BJ (cell line): ENCODE data around the gene DAZL. TPM values are rescaled to one million over a fixed set of nuclear protein-coding genes. Genes with fewer than 3 reads are reported as not detected.

Source experiments
- CTCF ChIA-PET: fragments of 350-600 bp; formaldehyde crosslinking; extraction: SDS; loops from one replicate; lab custom pipeline; 2021; ENCODE audit warnings: antibody characterized with exemption, inconsistent platforms; lab: Yijun Ruan, JAX
- POLR2A ChIA-PET: fragments of 300-600 bp; sonication (Branson Sonifier 250); formaldehyde crosslinking; extraction: SDS; loops from one replicate; lab custom pipeline; 2021; ENCODE audit warnings: antibody characterized with exemption; lab: Charles Lee
- DNase-seq: peaks from one replicate; pipeline ENCODE4 v3.0.0-alpha.2; 2011; ENCODE audit warnings: low read depth
- H3K27me3 ChIP-seq: 2 replicates; pipeline ENCODE4 v1.6.0; 2011; ENCODE audit warnings: low read length; ENCODE audit not compliant: control insufficient read depth, insufficient read depth
- H3K36me3 ChIP-seq: 2 replicates; pipeline ENCODE4 v1.5.1; 2011; ENCODE audit warnings: low read length; ENCODE audit not compliant: control insufficient read depth, insufficient read depth
- H3K4me3 ChIP-seq: 2 replicates; pipeline ENCODE4 v1.5.1; 2011; ENCODE audit warnings: low read depth, mild to moderate bottlenecking, control low read depth, low read length
- polyA plus RNA-seq: library from polyadenylated mRNA; depleted of rRNA; stranded (reverse); fragments of >200 nt; gene quantifications from 2 replicates; pipeline ENCODE4 v1.2.3, GENCODE V29; 2011
- TF ChIP-seq, protein P1 (sequence below): IDR thresholded peaks from 2 replicates; pipeline ENCODE4 v1.5.1; 2011; ENCODE audit warnings: low read depth, mild to moderate bottlenecking, control low read depth, inconsistent platforms, low read length, moderate library complexity; ENCODE audit not compliant: insufficient read depth

Gene DAZL
- polyA plus RNA-seq, 1 experiment = not detected

DNA sequence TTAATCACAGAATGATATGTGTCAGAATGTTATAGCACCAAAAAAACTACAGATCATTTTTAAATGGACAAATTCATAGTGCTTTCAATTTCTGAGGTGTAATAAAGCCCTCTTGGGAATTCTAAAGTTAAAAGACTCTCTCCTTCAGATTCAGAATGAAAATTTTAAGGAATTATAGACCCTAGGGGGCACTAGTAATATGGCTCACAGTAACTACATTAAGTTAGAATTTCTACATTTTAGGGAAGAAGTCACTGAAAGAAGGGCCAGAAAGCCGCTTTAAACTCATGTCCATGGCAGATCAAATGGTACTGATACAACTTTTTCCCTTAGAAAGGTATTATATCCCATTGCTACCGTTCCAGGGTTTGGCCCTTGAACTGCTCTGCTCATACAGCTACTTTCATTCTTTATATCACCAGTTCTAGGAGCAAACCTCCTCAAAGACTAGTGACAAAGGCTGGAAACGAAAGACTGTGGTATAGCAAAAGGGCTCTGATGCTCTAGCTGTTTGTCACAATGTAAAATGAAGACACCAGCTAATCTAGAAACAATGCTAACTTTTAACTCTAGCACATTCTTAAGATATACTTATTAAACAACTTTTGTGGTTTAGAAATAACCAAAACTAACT, 18.1 kb downstream of the DAZL start:
- TF ChIP-seq, protein P1, sequence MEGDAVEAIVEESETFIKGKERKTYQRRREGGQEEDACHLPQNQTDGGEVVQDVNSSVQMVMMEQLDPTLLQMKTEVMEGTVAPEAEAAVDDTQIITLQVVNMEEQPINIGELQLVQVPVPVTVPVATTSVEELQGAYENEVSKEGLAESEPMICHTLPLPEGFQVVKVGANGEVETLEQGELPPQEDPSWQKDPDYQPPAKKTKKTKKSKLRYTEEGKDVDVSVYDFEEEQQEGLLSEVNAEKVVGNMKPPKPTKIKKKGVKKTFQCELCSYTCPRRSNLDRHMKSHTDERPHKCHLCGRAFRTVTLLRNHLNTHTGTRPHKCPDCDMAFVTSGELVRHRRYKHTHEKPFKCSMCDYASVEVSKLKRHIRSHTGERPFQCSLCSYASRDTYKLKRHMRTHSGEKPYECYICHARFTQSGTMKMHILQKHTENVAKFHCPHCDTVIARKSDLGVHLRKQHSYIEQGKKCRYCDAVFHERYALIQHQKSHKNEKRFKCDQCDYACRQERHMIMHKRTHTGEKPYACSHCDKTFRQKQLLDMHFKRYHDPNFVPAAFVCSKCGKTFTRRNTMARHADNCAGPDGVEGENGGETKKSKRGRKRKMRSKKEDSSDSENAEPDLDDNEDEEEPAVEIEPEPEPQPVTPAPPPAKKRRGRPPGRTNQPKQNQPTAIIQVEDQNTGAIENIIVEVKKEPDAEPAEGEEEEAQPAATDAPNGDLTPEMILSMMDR = no peak
- CTCF ChIA-PET = interaction anchor here (0.8 to 1.2 kb wide), 2 partner anchors 13 to 14 kb away, joined by 3 read pairs; no protein-coding TSS in a partner anchor
- no peaks in the 10 kb centered on the region for H3K27me3 ChIP-seq
- H3K36me3 ChIP-seq = no peaks in the 10 kb centered on the region
- H3K4me3 ChIP-seq = no peak overlapping the region
- POLR2A ChIA-PET = no interaction called here
- no peak for DNase-seq

GRCh38 chr3:16584880-16585279, 20.3 kb downstream of the DAZL start:
- H3K36me3 ChIP-seq = no peaks in the 10 kb centered on the region
- DNase-seq = no peak
- TF ChIP-seq, protein P1 = no peak
- H3K27me3 ChIP-seq = no peaks in the 10 kb centered on the region
- no peak overlapping the region for H3K4me3 ChIP-seq
- ChIA-PET POLR2A (no interaction called here), CTCF (no interaction called here)

DNA sequence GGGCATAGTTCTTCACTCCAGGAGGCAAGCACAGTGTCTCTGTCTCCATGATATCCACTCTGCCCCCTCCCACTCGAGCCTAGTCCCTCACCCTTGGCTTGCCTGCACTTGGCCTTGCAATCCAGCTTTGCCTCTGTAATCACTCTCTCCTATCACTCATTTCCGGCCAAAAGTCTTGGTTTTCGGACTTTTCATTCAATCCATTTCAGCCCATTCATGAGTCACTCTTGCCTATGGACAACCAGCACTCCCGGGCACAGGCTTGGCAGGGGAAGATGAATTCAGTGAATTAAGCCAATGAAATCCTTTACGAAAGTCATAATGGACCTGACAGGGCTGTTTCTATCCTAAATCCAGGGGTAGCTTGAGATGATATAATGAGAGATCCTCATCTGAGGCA, 21.7 kb downstream of the DAZL start:
- DNase-seq = no peak
- no peak overlapping the region for H3K4me3 ChIP-seq
- TF ChIP-seq, protein P1 = no peak
- H3K27me3 ChIP-seq = no peaks in the 10 kb centered on the region
- ChIA-PET POLR2A (no interaction called here), CTCF (no interaction called here)
- no peaks in the 10 kb centered on the region for H3K36me3 ChIP-seq

DNA sequence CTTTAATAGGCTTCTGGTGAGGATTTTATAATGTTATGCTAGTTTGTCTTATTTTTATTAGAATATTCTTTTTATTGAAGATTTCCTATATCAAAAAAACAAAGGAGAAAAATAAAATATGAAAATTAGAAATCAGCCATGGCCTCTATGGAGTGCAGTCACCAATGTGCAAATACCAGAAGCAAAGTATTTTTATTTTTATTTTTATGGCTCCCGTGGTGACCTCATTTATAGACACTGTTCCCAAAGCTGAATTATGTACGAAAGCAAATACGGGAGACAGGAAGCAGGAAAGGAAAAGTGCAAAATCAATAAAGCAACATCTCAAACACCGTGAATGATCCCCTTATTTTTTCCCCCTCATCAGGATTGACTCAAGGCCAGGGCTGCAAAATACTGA, 35.1 kb downstream of the DAZL start:
- ChIA-PET POLR2A (no interaction called here), CTCF (no interaction called here)
- H3K27me3 ChIP-seq = peaks cover 9% of the 10 kb centered on the region
- no peak for DNase-seq
- TF ChIP-seq, protein P1 = no peak
- H3K36me3 ChIP-seq = no peaks in the 10 kb centered on the region
- H3K4me3 ChIP-seq = no peak overlapping the region

- POLR2A ChIA-PET = no interaction called here
- DNase-seq = no peak
Observed at GRCh38 chr3:16568532-16568931, 36.7 kb downstream of the DAZL start.

More at GRCh38 chr3:16568532-16568931, 36.7 kb downstream of the DAZL start:
- no peak overlapping the region for H3K4me3 ChIP-seq
- H3K27me3 ChIP-seq = peaks cover 9% of the 10 kb centered on the region
- TF ChIP-seq, protein P1 = no peak
- no peaks in the 10 kb centered on the region for H3K36me3 ChIP-seq
- CTCF ChIA-PET = interaction anchor here (1.1 to 1.5 kb wide), 2 partner anchors 15 to 18 kb away, joined by 3 to 4 read pairs; no protein-coding TSS in a partner anchor
